GM12878 (cell line): Measurements from ENCODE around the gene C12orf60. TPM values are rescaled to one million over a fixed set of nuclear protein-coding genes. Genes with fewer than 3 reads are reported as not detected.

Experiments
- ATAC-seq: fragments of 200-7000 bp; cut with Tn5 transposase; 3 replicates; pipeline ENCODE4 v1.9.1; 2020; ENCODE audit warnings: mild to moderate bottlenecking, moderate library complexity
- BruUV-seq: library from RNA; stranded (reverse); fragments of 400-500 nt; replicated peaks from 2 replicates; lab custom pipeline; 2021; lab: Mats Ljungman, UMichigan
- CTCF ChIA-PET: fragments of 300-600 bp; sonication (Branson Sonifier 250); formaldehyde crosslinking; extraction: SDS; loops from one replicate; lab custom pipeline; 2021; ENCODE audit warnings: inconsistent platforms; lab: Yijun Ruan, JAX
- POLR2A ChIA-PET: fragments of 350-600 bp; formaldehyde crosslinking; extraction: SDS; loops from one replicate; lab custom pipeline; 2021; ENCODE audit warnings: inconsistent platforms; lab: Charles Lee
- RAD21 ChIA-PET: fragments of 300-600 bp; sonication (Branson Sonifier 250); formaldehyde crosslinking; loops from one replicate; lab custom pipeline; 2023; ENCODE audit warnings: antibody characterized with exemption; ENCODE audit not compliant: unreplicated experiment; lab: Charles Lee
- SMC1A ChIA-PET: fragments of 300-600 bp; sonication (Branson Sonifier 250); formaldehyde crosslinking; loops from one replicate; lab custom pipeline; 2023; ENCODE audit not compliant: unreplicated experiment, uncharacterized antibody; lab: Charles Lee
- DNase-seq: peaks from one replicate; pipeline ENCODE4 v3.0.0-alpha.2; 2011; ENCODE audit warnings: low read depth, low spot score
- FAIRE-seq: peaks from 3 replicates; lab custom pipeline; 2011; peaks lifted over from hg19 to GRCh38; lab: Jason Lieb, UNC
- H2AFZ ChIP-seq: 2 replicates; pipeline ENCODE4 v1.6.0; 2011; ENCODE audit warnings: low read depth, low read length, control low read depth; ENCODE audit not compliant: control insufficient read depth
- H3K27ac ChIP-seq: 2 replicates; pipeline ENCODE4 v1.5.1; 2011; ENCODE audit warnings: control low read depth; ENCODE audit not compliant: control insufficient read depth, insufficient read depth
- H3K27me3 ChIP-seq, 2 experiments: replicated peaks in 1 of 2; 2 replicates each; pipeline versions ENCODE4 v1.6.0 to v1.6.1; 2011; ENCODE audit warnings: low read length in 1 of 2; ENCODE audit not compliant: control insufficient read depth in 2 of 2, insufficient read depth in 2 of 2
- H3K36me3 ChIP-seq, 2 experiments: 2 replicates each; pipeline ENCODE4 v1.5.1; 2011; ENCODE audit warnings: low read length in 1 of 2; ENCODE audit not compliant: control insufficient read depth in 2 of 2, insufficient read depth in 2 of 2
- H3K4me1 ChIP-seq: 2 replicates; pipeline ENCODE4 v1.6.1; 2011; ENCODE audit warnings: mild to moderate bottlenecking, low read length, moderate library complexity, mixed read lengths; ENCODE audit not compliant: control insufficient read depth, insufficient read depth
- H3K4me2 ChIP-seq: 2 replicates; pipeline ENCODE4 v1.6.0; 2011; ENCODE audit warnings: control low read depth; ENCODE audit not compliant: control insufficient read depth, insufficient read depth
- H3K4me3 ChIP-seq: fragments of 200-600 bp; sonication (generic); 2 replicates; pipeline ENCODE4 v1.5.1; 2016
- H3K79me2 ChIP-seq: 2 replicates; pipeline ENCODE4 v1.6.0; 2011; ENCODE audit warnings: low read length; ENCODE audit not compliant: control insufficient read depth, insufficient read depth
- H3K9ac ChIP-seq: 2 replicates; pipeline ENCODE4 v1.8.0; 2011; ENCODE audit warnings: low read length, control low read depth, mixed read lengths; ENCODE audit not compliant: control insufficient read depth, insufficient read depth
- H3K9me3 ChIP-seq: replicated peaks from 3 replicates; pipeline ENCODE4 v1.5.1; 2011; ENCODE audit warnings: mild to moderate bottlenecking, low read length; ENCODE audit not compliant: control insufficient read depth, insufficient read depth
- H4K20me1 ChIP-seq: 2 replicates; pipeline ENCODE4 v1.6.0; 2011; ENCODE audit not compliant: control insufficient read depth, insufficient read depth
- ATF3 ChIP-seq: IDR thresholded peaks from 2 replicates; pipeline ENCODE4 v1.6.1; 2011; ENCODE audit warnings: low read depth, mild to moderate bottlenecking, low read length, moderate library complexity, borderline replicate concordance; ENCODE audit errors: extremely low read depth
- BMI1 ChIP-seq: fragments of 450-650 bp; IDR thresholded peaks from 2 replicates; pipeline ENCODE4 v1.6.1; 2016; ENCODE audit warnings: mild to moderate bottlenecking, moderate library complexity, borderline replicate concordance
- CBFB ChIP-seq: IDR thresholded peaks from 2 replicates; pipeline ENCODE4 v1.6.1; 2016; ENCODE audit warnings: antibody characterized with exemption, low read depth
- E4F1 ChIP-seq: fragments of 450-650 bp; IDR thresholded peaks from 2 replicates; pipeline ENCODE4 v1.6.1; 2018; ENCODE audit warnings: borderline replicate concordance, mild to moderate bottlenecking; ENCODE audit not compliant: partially characterized antibody
- HDGF ChIP-seq: fragments of 450-650 bp; IDR thresholded peaks from 2 replicates; pipeline ENCODE4 v1.6.1; 2016; ENCODE audit warnings: antibody characterized with exemption
- IRF4 ChIP-seq: IDR thresholded peaks from 2 replicates; pipeline ENCODE4 v1.6.1; 2011; ENCODE audit warnings: low read depth, low read length
- MEF2B ChIP-seq: fragments of 450-650 bp; IDR thresholded peaks from 2 replicates; pipeline ENCODE4 v1.6.1; 2018; ENCODE audit warnings: mild to moderate bottlenecking, moderate library complexity; ENCODE audit not compliant: partially characterized antibody, poor library complexity, severe bottlenecking
- MYC ChIP-seq: IDR thresholded peaks from 2 replicates; pipeline ENCODE4 v1.6.1; 2011; ENCODE audit warnings: mild to moderate bottlenecking, low read length, moderate library complexity, inconsistent platforms; ENCODE audit not compliant: insufficient read depth, insufficient replicate concordance, insufficient read length, severe bottlenecking
- NR2F1 ChIP-seq: fragments of 450-650 bp; conservative IDR thresholded peaks from 2 replicates; pipeline ENCODE4 v1.6.1; 2017; ENCODE audit warnings: mild to moderate bottlenecking
- PML ChIP-seq: IDR thresholded peaks from 2 replicates; pipeline ENCODE4 v1.6.1; 2012; ENCODE audit warnings: low read length, inconsistent platforms
- RELA ChIP-seq: fragments of 450-650 bp; IDR thresholded peaks from 2 replicates; pipeline ENCODE4 v1.8.0; 2014; ENCODE audit warnings: borderline replicate concordance; ENCODE audit not compliant: partially characterized antibody
- RUNX3 ChIP-seq: IDR thresholded peaks from 2 replicates; pipeline ENCODE4 v1.6.1; 2012; ENCODE audit warnings: low read length, inconsistent platforms
- SIX5 ChIP-seq: IDR thresholded peaks from 2 replicates; pipeline ENCODE4 v1.6.1; 2011; ENCODE audit warnings: mild to moderate bottlenecking, low read depth, low read length, moderate library complexity; ENCODE audit not compliant: severe bottlenecking
- SMAD5 ChIP-seq: IDR thresholded peaks from 2 replicates; pipeline ENCODE4 v1.6.1; 2016; ENCODE audit warnings: antibody characterized with exemption, low read depth
- YY1 ChIP-seq: IDR thresholded peaks from 2 replicates; pipeline ENCODE4 v1.6.1; 2011; ENCODE audit warnings: low read depth, mild to moderate bottlenecking, low read length
- ZNF384 ChIP-seq: IDR thresholded peaks from 2 replicates; pipeline ENCODE4 v1.6.1; 2012; ENCODE audit warnings: low read depth, mild to moderate bottlenecking, low read length, improper control_type of control experiment, borderline replicate concordance
- ZSCAN29 ChIP-seq: fragments of 450-650 bp; IDR thresholded peaks from 2 replicates; pipeline ENCODE4 v1.6.1; 2017; ENCODE audit warnings: mild to moderate bottlenecking, moderate library complexity
- WGBS: methylation state at CpG from one replicate; pipeline ENCODE4 v1.1.6; 2016; ENCODE audit warnings: low lambda C conversion rate; ENCODE audit not compliant: insufficient replicate concordance, insufficient coverage; ENCODE audit errors: missing lambda C conversion rate; 5-methylcytosine and 5-hydroxymethylcytosine counted together
- in situ Hi-C: fragments of 300-500 bp; cut with MboI; formaldehyde crosslinking; loops from 9 replicates; pipeline ENCODE4 v1.14.3; 2018; ENCODE audit warnings: mixed read lengths
- intact Hi-C: fragments of 100-400 bp; cut with micrococcal nuclease; formaldehyde crosslinking; loops from one replicate; pipeline ENCODE4 v1.14.2; 2022; ENCODE audit not compliant: unreplicated experiment
- polyA plus RNA-seq, 11 experiments: library from polyadenylated mRNA; depleted of rRNA in 4 of 11; unstranded in 6 of 11; stranded (reverse) in 5 of 11; fragments of >200 nt; fragmentation: Nextera tagmentation in 4 of 11; fragmentation: Illumina TruSeq in 1 of 11; extraction: Ambion mirVana in 4 of 11; extraction: Trizol in 1 of 11; gene quantifications; 1 replicate in 1 of 11; 2 replicates in 10 of 11; pipeline versions ENCODE4 v1.2.1 to v1.2.3, GENCODE V29; 2011 to 2016; ENCODE audit warnings: inconsistent platforms in 2 of 11, missing spikeins in 2 of 11, low read depth in 1 of 11
- total RNA-seq, 4 experiments: library from RNA; depleted of rRNA in 3 of 4; stranded (reverse); fragments of >200 nt in 3 of 4; fragmentation: Illumina TruSeq in 1 of 4; extraction: Trizol in 1 of 4; gene quantifications; 2 replicates each; pipeline versions ENCODE4 v1.2.1 to v1.2.3, GENCODE V29; 2013 to 2021

The C12orf60 gene
- total and polyA plus RNA-seq, 10 of the 15 experiments (the other 5 are each of a cell fraction or from before 2014, with no cell fraction given): 1.8 to 7.2 (median 3.2) TPM

- TF ChIP-seq BMI1 (no peak), SMAD5 (no peak), YY1 (no peak), CBFB (no peak), RUNX3 (no peak), RELA (no peak), E4F1 (no peak), NR2F1 (no peak), HDGF (no peak), MYC (no peak), PML (no peak), ZNF384 (no peak), ZSCAN29 (no peak), ATF3 (no peak), IRF4 (no peak), MEF2B (no peak), SIX5 (no peak)
- in situ Hi-C loops: loop anchor here (25.0 kb wide), 2 partner anchors 1106 to 1969 kb away; partner anchors contain the start of genes DDX47 and STRAP
- intact Hi-C loops: no loop called here
- Histone ChIP-seq H3K9ac (no peak overlapping the region), H3K27me3 (no peaks in the 10 kb centered on the region), H4K20me1 (no peaks in the 10 kb centered on the region), H3K36me3 (no peaks in the 10 kb centered on the region), H3K79me2 (no peaks in the 10 kb centered on the region), H3K4me2 (no peak overlapping the region), H3K27ac (no peak overlapping the region), H3K9me3 (no peaks in the 10 kb centered on the region), H2AFZ (no peak overlapping the region), H3K4me1 (no peaks in the 10 kb centered on the region), H3K4me3 (no peak overlapping the region)
- ChIA-PET POLR2A (interaction anchor here (1.0 to 1.9 kb wide), 4 partner anchors 8 to 23 kb away, joined by 3 to 4 read pairs (median 4); a partner anchor contains a TSS), CTCF (interaction anchor here (0.9 to 2.2 kb wide), 8 partner anchors 8 to 440 kb away, joined by 3 to 19 read pairs (median 4); partner anchors contain the start of genes C12orf60 and RERG), RAD21 (interaction anchor here (0.9 to 2.3 kb wide), 4 partner anchors 10 to 58 kb away, joined by 3 to 11 read pairs (median 4); partner anchors contain the start of genes C12orf60 and WBP11), SMC1A (interaction anchor here (0.7 to 3.4 kb wide), 10 partner anchors 8 to 544 kb away, joined by 3 to 17 read pairs (median 6); partner anchors contain the start of genes C12orf60 and WBP11)
- ATAC-seq: no peak
- 17% methylated on average over 2 of the region's 2 CpGs for WGBS
- no TSS peak for BruUV-seq
- no peak for FAIRE-seq
- no peak for DNase-seq
These were observed 21.9 kb upstream of the C12orf60 start for GRCh38 chr12:14781563-14781962.
